ENCODE measurements around the gene MB.

Gene MB

DNA sequence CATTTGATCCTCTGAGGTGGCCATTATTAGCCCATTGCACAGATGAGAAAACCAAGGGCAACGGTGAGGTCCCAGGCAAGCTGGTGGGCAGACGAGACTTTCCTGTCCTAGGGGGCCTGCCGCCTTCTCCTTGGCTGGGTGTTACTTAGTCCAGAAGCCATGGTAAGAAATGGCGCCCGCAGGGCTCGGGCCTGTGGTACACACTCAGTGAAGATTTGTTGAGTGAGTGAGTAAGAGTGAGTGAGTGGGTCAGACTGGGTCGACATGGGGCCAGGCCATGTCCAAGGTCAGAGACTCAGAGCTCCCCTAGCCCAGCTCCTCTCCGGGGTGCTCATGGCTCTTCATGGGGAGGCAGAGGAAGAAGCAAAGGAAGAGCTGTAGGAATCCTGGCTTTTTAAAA lies 40.5 kb downstream of the MB start:
- no peak overlapping the region for H3K27ac ChIP-seq (replicated peaks)
- TF ChIP-seq SPI1 (IDR thresholded peaks at IDR 0.05; ENCODE audit: borderline replicate concordance, low read depth), result no peak
- TF ChIP-seq, protein P1, sequence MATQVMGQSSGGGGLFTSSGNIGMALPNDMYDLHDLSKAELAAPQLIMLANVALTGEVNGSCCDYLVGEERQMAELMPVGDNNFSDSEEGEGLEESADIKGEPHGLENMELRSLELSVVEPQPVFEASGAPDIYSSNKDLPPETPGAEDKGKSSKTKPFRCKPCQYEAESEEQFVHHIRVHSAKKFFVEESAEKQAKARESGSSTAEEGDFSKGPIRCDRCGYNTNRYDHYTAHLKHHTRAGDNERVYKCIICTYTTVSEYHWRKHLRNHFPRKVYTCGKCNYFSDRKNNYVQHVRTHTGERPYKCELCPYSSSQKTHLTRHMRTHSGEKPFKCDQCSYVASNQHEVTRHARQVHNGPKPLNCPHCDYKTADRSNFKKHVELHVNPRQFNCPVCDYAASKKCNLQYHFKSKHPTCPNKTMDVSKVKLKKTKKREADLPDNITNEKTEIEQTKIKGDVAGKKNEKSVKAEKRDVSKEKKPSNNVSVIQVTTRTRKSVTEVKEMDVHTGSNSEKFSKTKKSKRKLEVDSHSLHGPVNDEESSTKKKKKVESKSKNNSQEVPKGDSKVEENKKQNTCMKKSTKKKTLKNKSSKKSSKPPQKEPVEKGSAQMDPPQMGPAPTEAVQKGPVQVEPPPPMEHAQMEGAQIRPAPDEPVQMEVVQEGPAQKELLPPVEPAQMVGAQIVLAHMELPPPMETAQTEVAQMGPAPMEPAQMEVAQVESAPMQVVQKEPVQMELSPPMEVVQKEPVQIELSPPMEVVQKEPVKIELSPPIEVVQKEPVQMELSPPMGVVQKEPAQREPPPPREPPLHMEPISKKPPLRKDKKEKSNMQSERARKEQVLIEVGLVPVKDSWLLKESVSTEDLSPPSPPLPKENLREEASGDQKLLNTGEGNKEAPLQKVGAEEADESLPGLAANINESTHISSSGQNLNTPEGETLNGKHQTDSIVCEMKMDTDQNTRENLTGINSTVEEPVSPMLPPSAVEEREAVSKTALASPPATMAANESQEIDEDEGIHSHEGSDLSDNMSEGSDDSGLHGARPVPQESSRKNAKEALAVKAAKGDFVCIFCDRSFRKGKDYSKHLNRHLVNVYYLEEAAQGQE (IDR thresholded peaks at IDR 0.05; ENCODE audit: insufficient replicate concordance, low read depth), result no peak
- TF ChIP-seq GABPA (IDR thresholded peaks at IDR 0.05; ENCODE audit: low read depth), result no peak
- no peak for TF ChIP-seq POLR2AphosphoS5 (IDR thresholded peaks at IDR 0.05; ENCODE audit: low read depth)
- TF ChIP-seq, protein P2, sequence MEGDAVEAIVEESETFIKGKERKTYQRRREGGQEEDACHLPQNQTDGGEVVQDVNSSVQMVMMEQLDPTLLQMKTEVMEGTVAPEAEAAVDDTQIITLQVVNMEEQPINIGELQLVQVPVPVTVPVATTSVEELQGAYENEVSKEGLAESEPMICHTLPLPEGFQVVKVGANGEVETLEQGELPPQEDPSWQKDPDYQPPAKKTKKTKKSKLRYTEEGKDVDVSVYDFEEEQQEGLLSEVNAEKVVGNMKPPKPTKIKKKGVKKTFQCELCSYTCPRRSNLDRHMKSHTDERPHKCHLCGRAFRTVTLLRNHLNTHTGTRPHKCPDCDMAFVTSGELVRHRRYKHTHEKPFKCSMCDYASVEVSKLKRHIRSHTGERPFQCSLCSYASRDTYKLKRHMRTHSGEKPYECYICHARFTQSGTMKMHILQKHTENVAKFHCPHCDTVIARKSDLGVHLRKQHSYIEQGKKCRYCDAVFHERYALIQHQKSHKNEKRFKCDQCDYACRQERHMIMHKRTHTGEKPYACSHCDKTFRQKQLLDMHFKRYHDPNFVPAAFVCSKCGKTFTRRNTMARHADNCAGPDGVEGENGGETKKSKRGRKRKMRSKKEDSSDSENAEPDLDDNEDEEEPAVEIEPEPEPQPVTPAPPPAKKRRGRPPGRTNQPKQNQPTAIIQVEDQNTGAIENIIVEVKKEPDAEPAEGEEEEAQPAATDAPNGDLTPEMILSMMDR (IDR thresholded peaks at IDR 0.05; ENCODE audit: insufficient read depth, low read length), result no peak
- no peaks in the 10 kb centered on the region for H3K27me3 ChIP-seq (ENCODE audit: insufficient read depth, poor library complexity, severe bottlenecking)
- no peak for DNase-seq (ENCODE audit: low read depth in 1 of 2, low spot score in 1 of 2)
- H3K4me3 ChIP-seq (replicated peaks; ENCODE audit: insufficient read depth, low read length), result no peak overlapping the region

DNA sequence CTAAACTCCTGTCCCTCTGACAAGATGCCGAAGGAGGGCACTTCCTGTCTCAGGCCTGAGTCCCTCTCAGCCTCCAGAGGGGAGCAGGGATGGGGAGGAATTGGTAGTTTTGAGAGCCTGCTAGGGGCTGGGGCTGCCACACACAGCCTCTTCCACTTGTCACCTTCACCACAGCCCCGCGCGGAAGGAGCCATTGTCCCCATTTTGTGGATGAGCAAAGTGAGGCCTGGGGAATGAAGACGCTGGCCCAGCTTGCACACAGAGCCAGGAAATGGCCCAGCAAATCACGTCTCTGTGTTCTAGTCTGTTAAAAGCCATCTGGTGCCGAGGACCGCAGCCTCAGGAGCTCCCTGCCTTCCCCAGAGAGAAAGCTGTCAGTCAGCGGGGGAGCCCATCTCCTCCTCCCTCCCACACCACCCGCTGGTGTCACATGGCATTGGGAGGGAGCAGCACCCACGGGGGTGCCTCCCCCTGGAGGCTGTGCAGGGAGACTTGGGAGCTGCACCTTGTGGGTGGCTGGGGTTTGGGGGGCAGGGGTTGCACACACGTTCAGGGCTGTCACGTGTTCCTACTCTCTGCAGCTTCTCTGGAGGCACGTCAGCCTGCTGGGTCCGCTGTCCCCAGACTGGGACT lies 41.9 kb downstream of the MB start:
- H3K27me3 ChIP-seq (ENCODE audit: insufficient read depth, poor library complexity, severe bottlenecking), result no peaks in the 10 kb centered on the region
- no peak overlapping the region for H3K27ac ChIP-seq (replicated peaks)
- DNase-seq (ENCODE audit: low read depth in 1 of 2, low spot score in 1 of 2), result no peak
- no peak overlapping the region for H3K4me3 ChIP-seq (replicated peaks; ENCODE audit: insufficient read depth, low read length)
- TF ChIP-seq SPI1 (IDR thresholded peaks at IDR 0.05; ENCODE audit: borderline replicate concordance, low read depth) (no peak), GABPA (IDR thresholded peaks at IDR 0.05; ENCODE audit: low read depth) (no peak), POLR2AphosphoS5 (IDR thresholded peaks at IDR 0.05; ENCODE audit: low read depth) (no peak)
- TF ChIP-seq, protein P1 (IDR thresholded peaks at IDR 0.05; ENCODE audit: insufficient replicate concordance, low read depth), result no peak
- TF ChIP-seq, protein P2 (IDR thresholded peaks at IDR 0.05; ENCODE audit: insufficient read depth, low read length), result no peak

DNA sequence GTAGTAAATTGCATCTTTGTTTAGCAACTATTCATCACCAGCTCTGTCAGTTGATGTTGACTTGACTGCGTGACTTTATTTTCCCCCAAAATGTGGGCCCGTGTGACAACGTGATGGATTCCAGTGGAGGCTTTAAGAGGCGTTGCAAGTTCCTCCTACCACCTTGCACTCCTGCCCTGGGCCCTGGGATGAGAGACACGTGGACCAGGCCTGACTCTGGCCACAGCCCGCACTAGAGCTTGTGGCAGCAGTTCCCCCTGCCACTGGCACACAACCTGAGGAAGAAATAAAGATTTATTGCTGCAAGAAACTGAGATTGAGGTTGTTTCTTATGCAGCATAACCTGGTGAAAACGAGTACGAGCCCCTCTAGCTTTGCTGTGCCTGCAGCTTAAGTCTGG lies 44.6 kb downstream of the MB start:
- TF ChIP-seq POLR2AphosphoS5 (IDR thresholded peaks at IDR 0.05; ENCODE audit: low read depth) (no peak), SPI1 (IDR thresholded peaks at IDR 0.05; ENCODE audit: borderline replicate concordance, low read depth) (no peak), GABPA (IDR thresholded peaks at IDR 0.05; ENCODE audit: low read depth) (no peak)
- TF ChIP-seq, protein P1 (IDR thresholded peaks at IDR 0.05; ENCODE audit: insufficient replicate concordance, low read depth), result no peak
- TF ChIP-seq, protein P2 (IDR thresholded peaks at IDR 0.05; ENCODE audit: insufficient read depth, low read length), result no peak
- no peak for DNase-seq (ENCODE audit: low read depth in 1 of 2, low spot score in 1 of 2)
- H3K4me3 ChIP-seq (replicated peaks; ENCODE audit: insufficient read depth, low read length), result no peak overlapping the region
- H3K27ac ChIP-seq (replicated peaks), result no peak overlapping the region
- H3K27me3 ChIP-seq (ENCODE audit: insufficient read depth, poor library complexity, severe bottlenecking), result no peaks in the 10 kb centered on the region
